Liver (tissue), 9 donors: ENCODE measurements around the gene IMMP1L. TPM values are rescaled to one million over a fixed set of nuclear protein-coding genes. Genes with fewer than 3 reads are reported as not detected.
"Not testable (repeated sequence)": the region's sequence is repeated elsewhere in the genome, so short reads cannot be mapped to it uniquely, and the experiment has no call there.

Source experiments
- DNase-seq: peaks from one replicate; pipeline ENCODE4 v3.0.0-alpha.2; 2017; ENCODE audit warnings: low spot score
- H3K27ac ChIP-seq, 2 donors: one replicate each; pipeline ENCODE4 v1.7.0; 2013; ENCODE audit warnings: inconsistent platforms in 2 of 2, low read length in 2 of 2, control low read depth in 1 of 2, low read depth in 1 of 2, mild to moderate bottlenecking in 1 of 2
- H3K27me3 ChIP-seq, 4 donors: one replicate each; pipeline versions ENCODE4 v1.6.1 to v1.7.0; 2013; ENCODE audit warnings: low read length in 3 of 4, inconsistent platforms in 1 of 4, mild to moderate bottlenecking in 1 of 4, moderate library complexity in 1 of 4; ENCODE audit not compliant: control insufficient read depth in 4 of 4, insufficient read depth in 4 of 4
- H3K36me3 ChIP-seq, 4 donors: one replicate each; pipeline versions ENCODE4 v1.6.1 to v1.7.0; 2013; ENCODE audit warnings: low read length in 3 of 4, mild to moderate bottlenecking in 3 of 4, low read depth in 1 of 4, moderate library complexity in 1 of 4; ENCODE audit not compliant: control insufficient read depth in 4 of 4, insufficient read depth in 3 of 4
- H3K4me1 ChIP-seq, 4 donors: one replicate each; pipeline versions ENCODE4 v1.6.1 to v1.7.0; 2013; ENCODE audit warnings: low read length in 3 of 4, mild to moderate bottlenecking in 3 of 4, moderate library complexity in 1 of 4; ENCODE audit not compliant: control insufficient read depth in 4 of 4, insufficient read depth in 4 of 4
- H3K4me3 ChIP-seq, 3 donors: one replicate each; pipeline versions ENCODE4 v1.6.1 to v1.7.0; 2013; ENCODE audit warnings: low read length in 3 of 3, control low read depth in 1 of 3, low read depth in 1 of 3, mild to moderate bottlenecking in 1 of 3
- H3K9ac ChIP-seq, 2 donors: one replicate each; pipeline ENCODE4 v1.7.0; 2013; ENCODE audit warnings: low read length in 2 of 2, mild to moderate bottlenecking in 2 of 2, moderate library complexity in 2 of 2, control low read depth in 1 of 2, low read depth in 1 of 2
- H3K9me3 ChIP-seq, 4 donors: one replicate each; pipeline versions ENCODE4 v1.6.1 to v1.7.0; 2013; ENCODE audit warnings: low read length in 3 of 4; ENCODE audit not compliant: control insufficient read depth in 4 of 4
- ATF3 ChIP-seq: IDR thresholded peaks from 2 replicates; pipeline ENCODE4 v1.6.1; 2016; ENCODE audit warnings: antibody characterized with exemption
- EGR1 ChIP-seq, 2 donors: IDR thresholded peaks; 2 replicates each; pipeline ENCODE4 v1.6.1; 2016 to 2018; ENCODE audit warnings: antibody characterized with exemption in 2 of 2, low read depth in 2 of 2
- FOXA1 ChIP-seq: IDR thresholded peaks from 2 replicates; pipeline ENCODE4 v1.6.1; 2016; ENCODE audit warnings: antibody characterized with exemption
- FOXA2 ChIP-seq: IDR thresholded peaks from 2 replicates; pipeline ENCODE4 v1.6.1; 2016; ENCODE audit warnings: antibody characterized with exemption
- GABPA ChIP-seq, 2 donors: IDR thresholded peaks in 1 of 2; conservative IDR thresholded peaks in 1 of 2; 2 replicates each; pipeline ENCODE4 v1.6.1; 2016; ENCODE audit warnings: antibody characterized with exemption in 2 of 2, mild to moderate bottlenecking in 1 of 2, moderate library complexity in 1 of 2
- HNF4A ChIP-seq, 2 donors: conservative IDR thresholded peaks; 2 replicates each; pipeline ENCODE4 v1.6.1; 2016; ENCODE audit warnings: antibody characterized with exemption in 2 of 2, mild to moderate bottlenecking in 2 of 2
- HNF4G ChIP-seq: IDR thresholded peaks from 2 replicates; pipeline ENCODE4 v1.6.1; 2016; ENCODE audit warnings: antibody characterized with exemption
- JUND ChIP-seq, 2 donors: IDR thresholded peaks; 2 replicates each; pipeline ENCODE4 v1.6.1; 2016; ENCODE audit warnings: antibody characterized with exemption in 2 of 2
- MAX ChIP-seq: IDR thresholded peaks from 2 replicates; pipeline ENCODE4 v1.6.1; 2016; ENCODE audit warnings: antibody characterized with exemption
- NR2F2 ChIP-seq: IDR thresholded peaks from 2 replicates; pipeline ENCODE4 v1.6.1; 2016; ENCODE audit warnings: antibody characterized with exemption
- RAD21 ChIP-seq, 2 donors: IDR thresholded peaks; 2 replicates each; pipeline ENCODE4 v1.6.1; 2016; ENCODE audit warnings: antibody characterized with exemption in 2 of 2, mild to moderate bottlenecking in 2 of 2
- REST ChIP-seq: IDR thresholded peaks from 2 replicates; pipeline ENCODE4 v1.6.1; 2016; ENCODE audit warnings: antibody characterized with exemption, mild to moderate bottlenecking
- RXRA ChIP-seq, 2 donors: IDR thresholded peaks; 2 replicates each; pipeline ENCODE4 v1.6.1; 2017 to 2018; ENCODE audit warnings: antibody characterized with exemption in 2 of 2, mild to moderate bottlenecking in 1 of 2
- SP1 ChIP-seq: IDR thresholded peaks from 2 replicates; pipeline ENCODE4 v1.6.1; 2018; ENCODE audit warnings: antibody characterized with exemption, mild to moderate bottlenecking
- TAF1 ChIP-seq: conservative IDR thresholded peaks from 2 replicates; pipeline ENCODE4 v1.6.1; 2016; ENCODE audit warnings: antibody characterized with exemption, mild to moderate bottlenecking
- YY1 ChIP-seq: IDR thresholded peaks from 2 replicates; pipeline ENCODE4 v1.6.1; 2016; ENCODE audit warnings: antibody characterized with exemption, mild to moderate bottlenecking
- ZBTB33 ChIP-seq: IDR thresholded peaks from 2 replicates; pipeline ENCODE4 v1.6.1; 2016; ENCODE audit warnings: antibody characterized with exemption
- WGBS: extraction: QIAGEN DNeasy Blood & Tissue Kit; methylation state at CpG from one replicate; pipeline ENCODE4 v1.1.7; 2013; 5-methylcytosine and 5-hydroxymethylcytosine counted together
- polyA plus RNA-seq, 2 donors: library from polyadenylated mRNA; stranded (reverse) in 1 of 2; unstranded in 1 of 2; fragments of 200-250 nt in 1 of 2; fragments of >200 nt in 1 of 2; fragmentation: Nextera tagmentation in 1 of 2; extraction: Ambion mirVana in 1 of 2; gene quantifications; one replicate each; pipeline versions ENCODE4 v1.2.1 to v1.2.3, GENCODE V29; 2013 to 2015
- total RNA-seq, 2 donors: library from RNA; depleted of rRNA; stranded (reverse); fragments of >200 nt; gene quantifications; one replicate each; pipeline ENCODE4 v1.2.3, GENCODE V29; 2014
- TF ChIP-seq, protein P1 (sequence below): fragments of 150-350 bp; IDR thresholded peaks from 2 replicates; pipeline ENCODE4 v1.5.1; 2017; ENCODE audit warnings: improper control_type of control experiment, low read depth, low read length; ENCODE audit not compliant: missing input control
- donor health status: healthy.
- donor health status: healthy.
- donor health status: healthy.
- donor health status: healthy.
- donor health status: healthy.

Gene IMMP1L
- total and polyA plus RNA-seq, 4 donors = 8.2 to 28.1 (median 15.2) TPM

- no peak for DNase-seq
- Histone ChIP-seq H3K9ac (no peak overlapping the region), H3K27me3 (no peaks in the 10 kb centered on the region), H3K4me3 (no peak overlapping the region), H3K36me3 (no peaks in the 10 kb centered on the region), H3K4me1 (peaks cover 0 to 5% (median 0%) of the 10 kb centered on the region in 4 donors), H3K27ac (no peak overlapping the region), H3K9me3 (no peaks in the 10 kb centered on the region)
- TF ChIP-seq YY1 = no peak
- no peak for TF ChIP-seq FOXA2
- TF ChIP-seq REST = no peak
- TF ChIP-seq MAX = no peak
- no peak for TF ChIP-seq NR2F2
- TF ChIP-seq FOXA1 = no peak
- no peak for TF ChIP-seq JUND (IDR thresholded peaks at IDR 0.05)
- TF ChIP-seq GABPA (IDR thresholded peaks at IDR 0.05 in 1 of 2, conservative IDR thresholded peaks at IDR 0.05 in 1 of 2) = no peak
- TF ChIP-seq, protein P1, sequence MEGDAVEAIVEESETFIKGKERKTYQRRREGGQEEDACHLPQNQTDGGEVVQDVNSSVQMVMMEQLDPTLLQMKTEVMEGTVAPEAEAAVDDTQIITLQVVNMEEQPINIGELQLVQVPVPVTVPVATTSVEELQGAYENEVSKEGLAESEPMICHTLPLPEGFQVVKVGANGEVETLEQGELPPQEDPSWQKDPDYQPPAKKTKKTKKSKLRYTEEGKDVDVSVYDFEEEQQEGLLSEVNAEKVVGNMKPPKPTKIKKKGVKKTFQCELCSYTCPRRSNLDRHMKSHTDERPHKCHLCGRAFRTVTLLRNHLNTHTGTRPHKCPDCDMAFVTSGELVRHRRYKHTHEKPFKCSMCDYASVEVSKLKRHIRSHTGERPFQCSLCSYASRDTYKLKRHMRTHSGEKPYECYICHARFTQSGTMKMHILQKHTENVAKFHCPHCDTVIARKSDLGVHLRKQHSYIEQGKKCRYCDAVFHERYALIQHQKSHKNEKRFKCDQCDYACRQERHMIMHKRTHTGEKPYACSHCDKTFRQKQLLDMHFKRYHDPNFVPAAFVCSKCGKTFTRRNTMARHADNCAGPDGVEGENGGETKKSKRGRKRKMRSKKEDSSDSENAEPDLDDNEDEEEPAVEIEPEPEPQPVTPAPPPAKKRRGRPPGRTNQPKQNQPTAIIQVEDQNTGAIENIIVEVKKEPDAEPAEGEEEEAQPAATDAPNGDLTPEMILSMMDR = no peak
- TF ChIP-seq TAF1 = no peak
- no peak for TF ChIP-seq EGR1 (IDR thresholded peaks at IDR 0.05; ENCODE audit: low read depth in 2 of 2)
- no peak for TF ChIP-seq HNF4G
- no peak for TF ChIP-seq SP1
- no peak for TF ChIP-seq ZBTB33
- no peak for TF ChIP-seq ATF3
- TF ChIP-seq RAD21 (IDR thresholded peaks at IDR 0.05) = no peak
- TF ChIP-seq RXRA (IDR thresholded peaks at IDR 0.05) = no peak
- no peak for TF ChIP-seq HNF4A (conservative IDR thresholded peaks at IDR 0.05)
- WGBS = 96% methylated on average over 3 of the region's 3 CpGs
Observed at GRCh38 chr11:31499576-31500178, 9.7 kb downstream of the IMMP1L start.

DNA sequence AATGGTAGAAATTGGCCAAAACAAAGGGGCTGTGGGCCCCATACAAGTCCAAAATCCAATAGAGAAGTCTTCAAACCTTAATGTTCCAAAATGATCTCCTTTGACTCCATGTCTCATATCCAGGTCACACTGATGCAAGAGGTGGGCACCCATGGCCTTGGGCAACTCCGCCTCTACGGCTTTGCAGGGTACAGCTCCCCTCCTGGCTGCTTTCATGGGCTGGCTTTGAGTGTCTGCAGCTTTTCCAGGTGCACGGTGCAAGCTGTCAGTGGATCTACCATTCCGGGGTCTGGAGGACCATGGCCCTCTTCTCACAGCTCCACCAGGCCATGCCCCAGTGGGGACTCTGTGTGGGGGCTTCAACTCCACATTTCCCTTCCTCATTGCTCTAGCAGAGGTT is 15.7 kb downstream of the IMMP1L start:
- not testable (repeated sequence) for H3K27me3 ChIP-seq, H3K27ac ChIP-seq, H3K36me3 ChIP-seq, H3K4me1 ChIP-seq, H3K4me3 ChIP-seq, H3K9me3 ChIP-seq, H3K9ac ChIP-seq, DNase-seq
- 98% methylated on average over 4 of the region's 4 CpGs for WGBS
